PC-9 (cell line): ENCODE results near the gene NCOA4. TPM values are rescaled to one million over a fixed set of nuclear protein-coding genes. Genes with fewer than 3 reads are reported as not detected.
A peak's percentile ranks its signal among the peaks of the same experiment; 100 is the strongest.
"Not testable (repeated sequence)": the region's sequence is repeated elsewhere in the genome, so short reads cannot be mapped to it uniquely, and the experiment has no call there.

Source experiments
- BruUV-seq: library from RNA; stranded (reverse); fragments of 400-500 nt; replicated peaks from 2 replicates; lab custom pipeline; 2021; lab: Mats Ljungman, UMichigan
- CTCF ChIA-PET: fragments of 300-600 bp; sonication (Branson Sonifier 250); formaldehyde crosslinking; loops from one replicate; lab custom pipeline; 2022; ENCODE audit warnings: antibody characterized with exemption; lab: Charles Lee
- POLR2A ChIA-PET: fragments of 300-600 bp; sonication (Branson Sonifier 250); formaldehyde crosslinking; loops from one replicate; lab custom pipeline; 2022; ENCODE audit warnings: antibody characterized with exemption; ENCODE audit not compliant: unreplicated experiment; lab: Charles Lee
- DNase-seq, 2 experiments: peaks; one replicate each; pipeline versions ENCODE4 v3.0.0 to v3.0.0-alpha.2; 2015 to 2022; ENCODE audit warnings: mixed read lengths in 1 of 2
- H2AFZ ChIP-seq: fragments of 200-600 bp; sonication (generic); 2 replicates; pipeline ENCODE4 v1.8.1; 2017; ENCODE audit warnings: antibody characterized with exemption
- H3F3A ChIP-seq: fragments of 200-600 bp; sonication (generic); 2 replicates; pipeline ENCODE4 v1.8.1; 2017; ENCODE audit warnings: antibody characterized with exemption, mild to moderate bottlenecking, low read depth; ENCODE audit not compliant: insufficient read depth
- H3K27ac ChIP-seq: fragments of 200-600 bp; sonication (generic); 2 replicates; pipeline ENCODE4 v1.6.1; 2016; ENCODE audit warnings: mixed run types
- H3K27me3 ChIP-seq: fragments of 200-600 bp; sonication (generic); 2 replicates; pipeline ENCODE4 v1.6.1; 2016; ENCODE audit warnings: low read depth, mixed run types; ENCODE audit not compliant: insufficient read depth
- H3K36me3 ChIP-seq: fragments of 200-600 bp; sonication (generic); 2 replicates; pipeline ENCODE4 v1.6.1; 2016; ENCODE audit warnings: low read depth, mixed run types
- H3K4me1 ChIP-seq: fragments of 200-600 bp; sonication (generic); replicated peaks from 2 replicates; pipeline ENCODE4 v1.6.1; 2016; ENCODE audit warnings: mixed run types; ENCODE audit not compliant: insufficient read depth
- H3K4me2 ChIP-seq: fragments of 200-600 bp; sonication (generic); 2 replicates; pipeline ENCODE4 v1.6.1; 2017; ENCODE audit warnings: mixed run types
- H3K4me3 ChIP-seq: fragments of 200-600 bp; sonication (generic); 2 replicates; pipeline ENCODE4 v1.6.1; 2016; ENCODE audit warnings: mixed run types
- H3K79me2 ChIP-seq: fragments of 200-600 bp; sonication (generic); 2 replicates; pipeline ENCODE4 v1.6.1; 2017; ENCODE audit warnings: low read depth, mixed run types
- H3K9me2 ChIP-seq: fragments of 200-600 bp; sonication (generic); 2 replicates; pipeline ENCODE4 v1.8.1; 2017; ENCODE audit warnings: mild to moderate bottlenecking; ENCODE audit not compliant: insufficient read depth
- H3K9me3 ChIP-seq: fragments of 200-600 bp; sonication (generic); 2 replicates; pipeline ENCODE4 v1.8.1; 2016; ENCODE audit warnings: low read depth; ENCODE audit not compliant: insufficient read depth
- H4K20me1 ChIP-seq: fragments of 200-600 bp; sonication (generic); 2 replicates; pipeline ENCODE4 v1.8.1; 2017; ENCODE audit not compliant: insufficient read depth
- intact Hi-C: fragments of 100-400 bp; cut with micrococcal nuclease; formaldehyde crosslinking; loops from one replicate; pipeline ENCODE4 v1.10.0; 2022; ENCODE audit not compliant: unreplicated experiment
- total RNA-seq: library from RNA; stranded (reverse); gene quantifications from 2 replicates; pipeline ENCODE4 v1.2.3, GENCODE V29; 2021
- TF ChIP-seq, protein P1 (sequence below): fragments of 200-600 bp; sonication (generic); conservative IDR thresholded peaks from 2 replicates; pipeline ENCODE4 v1.6.1; 2017; ENCODE audit warnings: mixed run types, antibody characterized with exemption, mild to moderate bottlenecking, moderate library complexity

The NCOA4 gene
- total RNA-seq, 1 experiment from 2014 or later, result 143 TPM

GRCh38 chr10:45983538-45984186, 46.8 kb downstream of the NCOA4 start:
- H3K27ac ChIP-seq, H3K4me1 ChIP-seq, H3F3A ChIP-seq, H3K4me3 ChIP-seq, H2AFZ ChIP-seq, CTCF ChIA-PET, POLR2A ChIA-PET, H3K27me3 ChIP-seq, H3K4me2 ChIP-seq, H3K9me2 ChIP-seq, H3K9me3 ChIP-seq, BruUV-seq, H4K20me1 ChIP-seq: not testable (repeated sequence)
- intact Hi-C loops, result loop anchor here (5.0 kb wide), 1 partner anchor 39 kb away; no protein-coding TSS in a partner anchor
- peaks cover 14% of the 10 kb centered on the region; the same call in 1 of the 2 replicates for H3K79me2 ChIP-seq
- H3K36me3 ChIP-seq, result peaks cover 17% of the 10 kb centered on the region
- DNase-seq, result peak; percentile 34 to 46
- TF ChIP-seq, protein P1, sequence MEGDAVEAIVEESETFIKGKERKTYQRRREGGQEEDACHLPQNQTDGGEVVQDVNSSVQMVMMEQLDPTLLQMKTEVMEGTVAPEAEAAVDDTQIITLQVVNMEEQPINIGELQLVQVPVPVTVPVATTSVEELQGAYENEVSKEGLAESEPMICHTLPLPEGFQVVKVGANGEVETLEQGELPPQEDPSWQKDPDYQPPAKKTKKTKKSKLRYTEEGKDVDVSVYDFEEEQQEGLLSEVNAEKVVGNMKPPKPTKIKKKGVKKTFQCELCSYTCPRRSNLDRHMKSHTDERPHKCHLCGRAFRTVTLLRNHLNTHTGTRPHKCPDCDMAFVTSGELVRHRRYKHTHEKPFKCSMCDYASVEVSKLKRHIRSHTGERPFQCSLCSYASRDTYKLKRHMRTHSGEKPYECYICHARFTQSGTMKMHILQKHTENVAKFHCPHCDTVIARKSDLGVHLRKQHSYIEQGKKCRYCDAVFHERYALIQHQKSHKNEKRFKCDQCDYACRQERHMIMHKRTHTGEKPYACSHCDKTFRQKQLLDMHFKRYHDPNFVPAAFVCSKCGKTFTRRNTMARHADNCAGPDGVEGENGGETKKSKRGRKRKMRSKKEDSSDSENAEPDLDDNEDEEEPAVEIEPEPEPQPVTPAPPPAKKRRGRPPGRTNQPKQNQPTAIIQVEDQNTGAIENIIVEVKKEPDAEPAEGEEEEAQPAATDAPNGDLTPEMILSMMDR, result peak; percentile 58

- BruUV-seq, H3K4me2 ChIP-seq, H3K27me3 ChIP-seq, POLR2A ChIA-PET, CTCF ChIA-PET, H3K27ac ChIP-seq, H3K9me3 ChIP-seq, H3K4me1 ChIP-seq, H4K20me1 ChIP-seq, H3K4me3 ChIP-seq, H3K9me2 ChIP-seq, DNase-seq, H3F3A ChIP-seq, H2AFZ ChIP-seq: not testable (repeated sequence)
- Histone ChIP-seq H3K79me2 (peaks cover 20% of the 10 kb centered on the region), H3K36me3 (peaks cover 13% of the 10 kb centered on the region; the same call in 1 of the 2 replicates)
- intact Hi-C loops, result loop anchor here (5.0 kb wide), 1 partner anchor 41 kb away; no protein-coding TSS in a partner anchor
Measured at GRCh38 chr10:45981367-45981766, 49.1 kb downstream of the NCOA4 start.

DNA sequence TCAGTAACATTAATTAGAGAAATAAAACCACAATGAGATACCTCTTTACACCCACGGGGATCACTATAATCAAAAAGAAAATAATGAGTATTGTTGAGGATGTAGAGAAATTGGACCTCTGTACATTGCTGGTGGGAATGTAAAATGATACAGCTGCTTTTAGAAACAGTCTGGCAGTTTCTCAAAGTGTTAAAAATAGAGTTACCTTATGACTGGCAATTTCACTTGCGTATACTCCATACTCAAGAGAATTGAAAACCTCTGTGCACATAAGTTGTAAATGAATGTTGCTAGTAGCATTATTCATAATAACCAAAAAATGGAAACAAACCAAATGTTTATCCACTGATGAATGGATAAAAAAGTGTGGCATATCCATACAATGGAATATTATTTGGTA, 51.9 kb downstream of the NCOA4 start:
- H3K36me3 ChIP-seq, H3K4me2 ChIP-seq, H3K4me1 ChIP-seq, H3K4me3 ChIP-seq, H3K9me2 ChIP-seq, BruUV-seq, H3K27ac ChIP-seq, H3K27me3 ChIP-seq, intact Hi-C loops, CTCF ChIA-PET, H3F3A ChIP-seq, H3K9me3 ChIP-seq, POLR2A ChIA-PET, DNase-seq, H4K20me1 ChIP-seq, H2AFZ ChIP-seq: not testable (repeated sequence)
- peaks cover 36% of the 10 kb centered on the region for H3K79me2 ChIP-seq

DNA sequence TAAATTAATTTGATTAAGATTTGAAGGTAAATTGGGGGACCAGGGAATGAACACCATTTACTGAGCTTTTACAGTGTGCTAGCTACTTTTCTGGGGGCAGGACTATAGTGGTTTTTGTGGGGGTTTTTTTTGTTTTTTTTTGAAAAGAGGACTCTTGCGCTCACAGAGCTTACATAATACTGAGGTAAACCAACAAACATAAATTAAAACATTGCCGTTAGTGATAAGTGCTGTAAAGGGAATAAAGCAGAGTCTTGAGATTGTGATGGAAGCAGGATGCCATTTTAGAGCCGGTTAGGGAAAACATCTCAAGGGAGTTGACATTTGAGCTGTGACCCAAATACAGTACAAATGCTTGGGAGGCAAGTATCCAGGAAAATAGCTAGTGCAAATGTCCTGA, 56.4 kb downstream of the NCOA4 start:
- Histone ChIP-seq H3K4me2 (peak overlapping the region; percentile 99), H3K4me1 (peaks cover 16% of the 10 kb centered on the region), H3K4me3 (peak overlapping the region; percentile 97; the same call in 1 of the 2 replicates), H3K79me2 (peaks cover 75% of the 10 kb centered on the region)
- BruUV-seq, H3K9me3 ChIP-seq, DNase-seq, H3K36me3 ChIP-seq, H3F3A ChIP-seq, CTCF ChIA-PET, POLR2A ChIA-PET, H3K27ac ChIP-seq, H3K9me2 ChIP-seq, H4K20me1 ChIP-seq, intact Hi-C loops, H3K27me3 ChIP-seq, H2AFZ ChIP-seq: not testable (repeated sequence)

DNA sequence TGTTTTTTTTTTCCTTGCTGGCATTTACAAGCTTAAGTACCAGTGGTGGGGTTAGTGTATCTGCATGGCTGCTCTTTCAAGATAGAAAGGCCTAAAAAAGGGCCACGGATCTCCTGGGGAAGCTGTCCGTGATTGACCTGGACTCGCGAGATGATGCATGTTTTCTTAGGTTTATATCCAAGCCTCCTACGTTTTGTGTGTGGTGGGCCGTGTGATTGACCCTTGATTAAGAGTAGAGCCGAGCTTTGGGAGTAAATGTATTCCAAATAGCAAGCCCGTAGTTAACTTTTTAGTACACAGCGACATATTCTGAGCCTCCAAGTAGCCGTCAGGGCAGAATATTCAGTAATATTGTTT, 57.6 kb downstream of the NCOA4 start:
- H3F3A ChIP-seq, H3K27ac ChIP-seq, H3K9me2 ChIP-seq, H4K20me1 ChIP-seq, H3K36me3 ChIP-seq, intact Hi-C loops, H3K9me3 ChIP-seq, H3K27me3 ChIP-seq: not testable (repeated sequence)
- H3K79me2 ChIP-seq, result peaks cover 81% of the 10 kb centered on the region
- ChIA-PET CTCF (interaction anchor here (0.6 kb wide), 1 partner anchor 55 kb away, joined by 9 read pairs; no protein-coding TSS in a partner anchor), POLR2A (interaction anchor here (0.7 kb wide), 1 partner anchor 505 kb away, joined by 6 read pairs; no protein-coding TSS in a partner anchor)
- peaks cover 16% of the 10 kb centered on the region for H3K4me1 ChIP-seq
- peak overlapping the region; percentile 99 for H3K4me2 ChIP-seq
- H2AFZ ChIP-seq, result 0 out of 2 replicates have a peak overlapping the region, but pooled peaks have one; percentile 84
- BruUV-seq, result TSS peak; percentile 64
- peak overlapping the region; percentile 97 for H3K4me3 ChIP-seq
- DNase-seq, result peak in 1 of 2 experiments; percentile 9

- Histone ChIP-seq H3K27ac (peak within 1 kb of the TSS; percentile 31), H3K4me1 (peaks cover 16% of the 10 kb centered on the region), H2AFZ (peak within 1 kb of the TSS; percentile 84), H3K4me3 (peak within 1 kb of the TSS; percentile 97), H3K79me2 (peaks cover 81% of the 10 kb centered on the region), H3K4me2 (peak within 1 kb of the TSS; percentile 99)
- H4K20me1 ChIP-seq, H3F3A ChIP-seq, BruUV-seq, H3K36me3 ChIP-seq, H3K9me3 ChIP-seq, H3K27me3 ChIP-seq, intact Hi-C loops, H3K9me2 ChIP-seq, CTCF ChIA-PET: not testable (repeated sequence)
- POLR2A ChIA-PET, result interaction anchor here (0.7 kb wide), 1 partner anchor 505 kb away, joined by 6 read pairs; no protein-coding TSS in a partner anchor
- peak; percentile 83 to 90 for DNase-seq
Measured at GRCh38 chr10:45972106-45972812, 58.2 kb downstream of the NCOA4 start, which contains the start of gene TIMM23. TIMM23 (plus strand) TSS chr10:45972489; CDS start chr10:45972625, 136 bp downstream.
